Cortex of kidney (tissue), 1 donor: ENCODE data around the gene WNK2.

ENCODE experiments used
- DNase-seq: peaks from one replicate; lab custom pipeline; 2025; lab: John Stamatoyannopoulos, UW

The WNK2 gene

DNA sequence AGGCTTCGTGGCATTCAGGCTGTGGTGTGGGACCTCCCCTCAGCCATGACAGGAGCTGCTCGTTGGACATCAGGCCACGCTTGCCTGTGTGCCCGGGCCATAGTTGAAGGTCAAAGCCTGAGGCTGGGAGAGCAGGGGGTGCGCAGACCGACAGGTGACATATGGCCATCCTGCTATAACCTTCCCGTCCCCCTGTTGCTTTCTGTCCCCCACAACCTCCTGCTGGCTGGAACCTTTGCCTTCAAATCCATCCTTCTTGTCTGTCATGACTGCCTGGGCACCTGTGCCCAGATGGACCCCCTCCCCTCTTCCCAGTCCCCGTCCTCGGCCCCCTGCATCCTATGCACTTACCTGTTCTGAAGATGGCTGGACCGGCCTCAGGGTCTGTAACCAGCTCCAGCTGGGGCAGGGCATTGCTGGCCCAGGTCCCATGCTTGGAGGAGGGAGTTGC, 83.2 kb downstream of the WNK2 start:
- DNase-seq, result no peak

DNA sequence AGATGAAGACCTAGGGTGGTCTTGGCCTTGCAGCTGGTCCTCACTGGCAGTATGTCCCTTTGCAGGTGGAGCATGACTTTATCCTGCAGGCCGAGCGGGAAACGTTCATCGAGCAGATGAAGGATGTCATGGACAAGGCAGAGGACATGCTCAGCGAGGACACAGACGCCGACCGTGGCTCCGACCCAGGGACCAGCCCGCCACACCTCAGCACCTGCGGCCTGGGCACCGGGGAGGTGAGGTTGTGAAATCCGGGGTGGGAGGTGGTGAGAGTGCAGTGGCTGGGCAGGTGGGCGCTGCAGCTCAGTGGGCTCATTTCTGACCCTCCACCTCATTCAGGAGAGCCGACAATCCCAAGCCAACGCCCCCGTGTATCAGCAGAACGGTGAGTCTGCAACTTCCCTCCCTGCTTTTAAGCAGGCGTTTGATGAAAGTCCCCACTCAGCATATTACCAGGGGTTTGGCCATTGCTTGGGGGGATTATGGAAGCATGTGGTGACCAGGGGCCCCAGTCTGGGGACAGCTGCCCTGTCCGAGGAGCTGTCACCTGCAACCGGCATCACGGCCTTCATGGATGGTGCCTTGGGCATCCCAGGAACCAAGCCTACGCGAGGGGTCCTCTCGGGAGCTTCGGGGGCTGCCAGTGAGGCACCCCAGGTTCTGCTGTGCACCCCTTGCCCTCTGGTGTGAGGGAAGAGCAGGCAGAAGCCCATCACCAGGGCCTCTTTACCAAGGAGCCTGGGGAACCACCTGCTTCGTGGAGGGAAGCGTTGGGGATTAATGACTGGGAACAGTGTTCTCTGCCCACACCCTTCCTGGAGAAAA, 84.0 kb downstream of the WNK2 start:
- DNase-seq, result no peak

- no peak for DNase-seq
Observed at GRCh38 chr9:93268551-93269314, 84.8 kb downstream of the WNK2 start.

GRCh38 chr9:93270976-93271375, 87.0 kb downstream of the WNK2 start:
- no peak for DNase-seq

- DNase-seq, result no peak
Observed at GRCh38 chr9:93276973-93277372, 93.0 kb downstream of the WNK2 start.

GRCh38 chr9:93278144-93278543, 94.2 kb downstream of the WNK2 start:
- DNase-seq, result no peak

DNA sequence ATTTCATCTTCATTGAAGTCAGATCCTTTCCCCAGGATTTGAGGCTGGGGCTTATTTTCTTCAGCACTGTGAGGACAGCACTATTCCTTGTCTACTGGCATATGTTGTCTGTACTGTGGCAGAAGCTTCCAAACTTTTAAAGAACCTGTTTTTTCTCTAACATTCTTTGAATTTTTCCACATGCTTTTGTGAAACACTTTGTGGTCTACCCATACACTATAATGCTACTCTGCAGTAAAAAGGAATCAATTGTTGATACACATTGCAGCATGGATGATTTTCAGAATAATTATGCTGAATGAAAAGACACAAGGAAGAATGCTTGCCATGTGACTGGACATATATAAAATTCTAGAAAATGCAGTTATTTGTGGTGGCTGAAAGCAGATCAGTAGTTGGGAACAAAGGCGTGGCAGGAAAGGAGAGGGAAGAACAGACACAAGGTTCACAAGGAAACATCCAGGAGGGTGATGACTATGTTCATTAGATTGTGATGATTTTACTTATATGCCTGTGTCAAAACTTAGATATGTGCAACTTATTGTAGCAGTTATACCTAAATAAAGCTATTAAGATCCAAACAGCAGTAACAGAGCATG, 96.8 kb downstream of the WNK2 start:
- no peak for DNase-seq

DNA sequence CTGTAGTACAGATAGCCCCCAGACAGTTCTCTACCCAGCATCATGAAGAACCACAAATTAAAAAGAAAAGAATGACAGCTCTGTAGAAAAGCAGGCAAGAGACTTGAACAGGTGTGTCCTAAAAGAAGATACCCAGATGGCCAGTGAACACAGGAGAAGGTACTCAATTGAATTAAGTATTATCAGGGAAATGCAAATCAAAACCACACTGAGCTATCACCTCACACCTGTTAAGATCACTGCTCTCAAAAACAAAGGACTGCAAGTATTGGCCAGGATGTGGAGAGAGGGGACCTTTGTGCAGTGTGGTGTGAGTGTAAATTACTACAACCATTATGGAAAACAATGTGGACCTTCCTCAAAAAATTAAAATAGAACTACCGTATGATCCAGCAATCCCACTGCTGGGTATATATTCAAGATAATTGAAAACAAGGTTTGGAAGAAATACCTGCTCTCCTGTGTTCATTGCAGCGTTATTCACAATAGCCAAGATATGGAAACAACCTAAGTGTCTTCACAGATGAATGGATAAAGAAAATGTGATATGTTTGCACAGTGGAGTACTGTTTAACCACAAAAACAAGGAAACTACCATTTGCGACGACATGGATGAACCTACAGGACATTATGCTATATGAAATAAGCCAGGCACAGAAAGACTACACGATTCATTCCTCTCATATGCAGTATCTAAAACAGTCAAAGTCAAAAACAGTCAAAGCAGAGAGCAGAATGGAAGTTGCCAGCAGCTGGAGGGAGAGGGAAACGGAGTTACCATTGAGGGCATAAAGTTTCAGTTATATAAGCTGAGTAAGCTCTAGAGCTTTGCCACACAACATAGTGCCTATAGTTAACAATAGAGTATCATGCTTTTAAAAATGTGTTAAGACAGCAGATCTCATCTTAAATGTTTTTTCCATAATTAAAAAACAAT, 102.6 kb downstream of the WNK2 start:
- no peak for DNase-seq

DNA sequence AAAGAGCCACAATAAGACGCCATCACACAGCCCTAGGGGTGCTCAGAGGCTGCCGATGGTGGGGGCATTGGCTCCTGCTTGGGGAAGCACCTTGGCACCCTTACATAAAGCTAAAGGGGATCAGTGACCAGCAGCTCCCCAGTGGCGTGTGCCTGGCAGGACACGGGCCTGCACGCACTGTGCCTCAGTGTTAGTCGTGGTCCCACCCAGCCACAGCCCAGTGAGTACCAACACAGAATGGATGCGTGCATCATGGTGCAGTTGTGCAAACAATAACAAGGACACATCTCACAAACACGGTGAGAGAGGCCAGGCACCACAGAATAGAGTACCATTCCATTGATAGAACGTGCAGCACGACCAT, 103.2 kb downstream of the WNK2 start:
- no peak for DNase-seq

GRCh38 chr9:93287593-93287992, 103.7 kb downstream of the WNK2 start:
- no peak for DNase-seq

- no peak for DNase-seq
Observed at GRCh38 chr9:93288341-93288740, 104.4 kb downstream of the WNK2 start.

- no peak for DNase-seq
Observed at GRCh38 chr9:93288891-93289883, 105.2 kb downstream of the WNK2 start.

DNA sequence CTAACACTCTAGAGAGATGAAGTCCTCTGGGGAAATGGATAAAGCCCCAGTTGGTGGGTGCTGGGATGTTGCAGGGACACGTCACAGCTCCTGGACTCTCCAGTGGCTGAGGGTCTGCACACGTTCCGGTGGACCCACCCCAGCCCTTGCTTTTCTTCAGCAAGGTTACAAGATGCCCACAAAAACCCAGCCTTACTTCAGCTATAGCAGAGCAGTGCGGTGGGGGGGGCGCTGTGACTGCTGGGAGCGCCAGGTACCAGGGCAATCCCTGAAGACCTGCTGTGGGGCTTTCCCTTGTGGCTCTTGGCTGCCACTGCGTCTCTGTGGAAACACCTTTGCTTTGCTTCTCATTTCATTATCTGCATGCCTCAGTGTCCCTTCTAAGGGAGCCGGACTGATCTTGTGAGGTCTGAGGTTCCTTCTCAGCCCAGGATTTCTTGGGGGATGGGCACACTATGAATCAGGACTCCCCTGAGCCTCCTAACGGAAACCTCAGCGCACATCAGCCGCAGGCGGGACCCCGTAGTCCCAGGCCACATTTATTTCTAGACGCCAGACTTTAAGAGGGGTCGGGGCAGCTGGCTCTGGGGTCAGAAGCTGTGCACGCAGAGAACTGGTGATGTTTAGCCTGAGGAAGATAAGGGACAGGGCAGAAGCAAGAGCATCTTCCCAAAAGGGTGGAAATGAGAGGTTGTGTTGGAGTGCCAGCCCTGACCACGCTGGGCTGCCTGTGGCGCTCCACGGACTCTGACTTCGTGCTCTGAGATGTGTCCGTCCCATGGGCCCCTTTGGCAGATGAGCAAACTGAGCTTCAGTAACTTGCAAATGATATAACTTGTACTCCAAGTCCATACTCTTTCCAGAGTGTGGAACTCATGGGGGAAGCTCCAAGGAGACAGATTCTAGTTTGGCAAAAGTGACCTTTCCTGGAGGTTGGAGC, 106.8 kb downstream of the WNK2 start:
- no peak for DNase-seq

DNA sequence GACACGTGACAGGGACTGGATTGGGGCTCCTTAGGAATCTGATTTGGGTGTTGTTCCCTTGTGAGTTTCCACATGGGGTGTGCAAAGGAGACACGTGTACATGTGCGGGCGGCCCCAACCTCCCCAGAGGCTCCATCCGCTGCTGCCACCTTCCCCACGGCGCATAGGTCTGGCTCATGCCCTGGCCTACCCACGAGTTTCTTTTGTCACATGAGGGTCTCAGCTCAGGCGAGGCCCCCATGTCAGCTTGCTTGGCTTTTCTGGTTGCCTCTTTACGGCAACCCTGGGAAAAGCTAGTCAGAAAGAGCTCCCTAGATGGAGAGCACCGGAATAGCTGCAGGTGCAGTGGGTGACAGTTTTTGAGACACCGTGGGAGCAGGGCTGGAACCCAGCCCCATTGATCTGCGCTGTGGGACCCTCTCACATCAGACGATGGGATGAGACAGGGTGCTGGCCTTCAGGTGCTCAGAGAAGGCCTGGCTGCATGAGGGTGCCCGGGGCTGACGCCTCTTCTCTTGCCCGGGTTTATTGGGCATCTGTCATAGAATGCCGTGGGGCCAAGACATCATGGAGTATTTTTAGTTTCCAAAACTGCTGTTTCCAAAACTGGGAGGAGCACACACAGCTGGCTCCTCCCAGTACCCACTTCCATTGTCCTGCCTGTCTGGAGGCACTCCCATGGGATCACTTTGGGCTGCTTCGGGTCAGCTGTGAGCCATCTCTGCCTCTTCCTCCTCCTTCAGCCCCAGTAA, 107.8 kb downstream of the WNK2 start:
- no peak for DNase-seq

DNA sequence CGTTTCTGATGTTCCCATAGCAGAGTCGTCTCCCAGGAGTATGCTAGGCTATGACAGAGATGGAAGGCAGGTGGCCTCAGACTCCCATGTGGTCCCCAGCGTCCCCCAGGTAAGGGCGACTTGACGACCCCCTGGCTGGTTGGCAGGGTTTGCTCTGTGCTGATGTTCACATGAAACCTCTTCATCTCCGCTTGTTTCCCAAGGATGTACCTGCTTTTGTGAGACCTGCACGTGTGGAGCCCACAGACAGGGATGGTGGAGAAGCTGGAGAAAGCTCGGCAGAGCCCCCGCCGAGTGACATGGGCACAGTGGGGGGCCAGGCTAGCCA, 108.3 kb downstream of the WNK2 start:
- DNase-seq, result no peak

GRCh38 chr9:93292664-93293328, 108.9 kb downstream of the WNK2 start:
- DNase-seq, result no peak

DNA sequence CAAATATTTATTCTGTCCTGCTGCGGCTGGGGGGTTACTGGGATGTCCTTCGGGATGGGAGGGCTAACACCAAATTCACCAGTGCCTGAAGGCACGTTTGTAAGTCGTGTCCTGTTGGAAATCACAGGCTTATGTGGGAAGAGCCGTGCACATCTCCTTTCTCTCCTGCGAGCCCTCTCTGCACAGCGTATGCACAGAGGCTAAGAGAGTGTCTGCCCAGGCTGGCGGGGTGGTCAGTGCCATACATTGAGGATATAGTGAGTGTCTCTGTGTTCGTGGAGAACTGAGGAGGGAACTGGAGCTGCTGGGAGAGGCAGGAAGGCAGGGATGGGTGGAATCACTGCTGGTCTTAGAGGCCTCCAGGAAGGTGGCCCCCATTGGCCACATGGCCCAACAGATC, 110.1 kb downstream of the WNK2 start:
- DNase-seq, result no peak

GRCh38 chr9:93295031-93295430, 111.1 kb downstream of the WNK2 start:
- DNase-seq, result no peak
